GM12892 (cell line): ENCODE data around the gene RAB3GAP1.

Source experiments
- POLR2A ChIP-seq: IDR thresholded peaks from 2 replicates; pipeline ENCODE4 v1.6.1; 2011; ENCODE audit warnings: low read depth, low read length, control low read depth
- POLR2AphosphoS5 ChIP-seq: IDR thresholded peaks from 2 replicates; pipeline ENCODE4 v1.6.1; 2011; ENCODE audit warnings: low read depth, low read length, control low read depth

DNA sequence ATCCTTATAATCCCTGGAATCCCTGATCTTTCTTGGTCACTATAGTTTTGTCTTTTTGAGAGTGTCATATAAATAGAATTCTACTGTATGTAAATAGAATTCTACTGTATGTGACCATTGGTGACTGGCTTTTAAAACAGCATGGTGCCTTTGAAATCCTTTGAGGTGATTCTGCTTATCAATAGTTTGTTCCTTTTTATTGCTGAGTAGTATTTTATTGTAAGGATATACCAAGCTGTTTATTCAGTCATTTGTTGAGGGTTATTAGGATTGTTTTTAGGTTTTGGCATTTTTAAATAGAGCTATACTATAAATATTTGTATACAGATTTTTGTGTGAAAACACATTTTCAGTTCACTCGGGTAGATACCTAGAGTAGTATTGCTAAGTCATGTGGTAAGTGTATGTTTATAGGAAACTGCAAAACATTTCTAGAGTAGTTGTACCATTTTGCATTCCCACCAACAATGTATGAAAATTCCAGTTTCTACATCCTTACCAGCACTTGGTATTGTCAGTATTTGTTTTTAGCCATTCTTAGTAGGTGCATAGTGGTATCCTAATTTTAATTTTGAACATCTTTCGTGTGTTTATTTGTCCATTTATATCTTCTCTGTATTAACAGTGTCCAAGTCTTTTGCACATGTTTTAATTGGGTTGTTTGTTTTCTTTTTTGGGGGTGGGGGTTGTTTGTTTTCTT, 45.6 kb downstream of the RAB3GAP1 start:
- TF ChIP-seq POLR2A, result no peak
- TF ChIP-seq POLR2AphosphoS5, result no peak
